Sigmoid colon (tissue), 7 donors: ENCODE data around the gene TPSD1. TPM values are rescaled to one million over a fixed set of nuclear protein-coding genes. Genes with fewer than 3 reads are reported as not detected.

Experiments
- DNase-seq: peaks from one replicate; pipeline ENCODE4 v3.0.0-alpha.2; 2019
- H3K27ac ChIP-seq, 4 donors: fragments of 200-600 bp; sonication (generic); one replicate each; pipeline ENCODE4 v1.5.1; 2016 to 2019; ENCODE audit warnings: mild to moderate bottlenecking in 1 of 4
- H3K27me3 ChIP-seq, 3 donors: fragments of 200-600 bp; sonication (generic); one replicate each; pipeline ENCODE4 v1.5.1; 2019; ENCODE audit warnings: mild to moderate bottlenecking in 1 of 3
- H3K36me3 ChIP-seq, 4 donors: fragments of 200-600 bp; sonication (generic); one replicate each; pipeline ENCODE4 v1.5.1; 2016 to 2019
- H3K4me1 ChIP-seq, 4 donors: fragments of 200-600 bp; sonication (generic); one replicate each; pipeline ENCODE4 v1.5.1; 2017 to 2019
- H3K4me3 ChIP-seq, 4 donors: fragments of 200-600 bp; sonication (generic); one replicate each; pipeline ENCODE4 v1.5.1; 2017 to 2019; ENCODE audit warnings: mild to moderate bottlenecking in 2 of 4, moderate library complexity in 1 of 4
- H3K9me3 ChIP-seq, 4 donors: fragments of 200-600 bp in 3 of 4; sonication (generic) in 3 of 4; one replicate each; pipeline versions ENCODE4 v1.5.1 to v1.6.1; 2013 to 2019
- EP300 ChIP-seq, 4 donors: sonication (generic); formaldehyde crosslinking; IDR thresholded peaks; one replicate each; pipeline ENCODE4 v1.6.1; 2017; ENCODE audit warnings: antibody characterized with exemption in 4 of 4
- POLR2A ChIP-seq, 2 donors: fragments of 450-650 bp; IDR thresholded peaks; one replicate each; pipeline ENCODE4 v1.6.1; 2016; ENCODE audit warnings: antibody characterized with exemption in 2 of 2, mild to moderate bottlenecking in 2 of 2, moderate library complexity in 2 of 2
- POLR2AphosphoS5 ChIP-seq, 4 donors: sonication (generic); formaldehyde crosslinking; IDR thresholded peaks; one replicate each; pipeline ENCODE4 v1.6.1; 2017; ENCODE audit warnings: antibody characterized with exemption in 4 of 4
- WGBS, 2 donors: extraction: QIAGEN DNeasy Blood & Tissue Kit; methylation state at CpG; one replicate each; pipeline ENCODE4 v1.1.7; 2013; 5-methylcytosine and 5-hydroxymethylcytosine counted together
- intact Hi-C: fragments of 100-400 bp; cut with DNase I; formaldehyde crosslinking; loops from one replicate; pipeline ENCODE4 v1.15.1; 2023
- polyA plus RNA-seq, 3 donors: library from polyadenylated mRNA; stranded (reverse); fragments of 200-250 nt; gene quantifications; one replicate each; pipeline ENCODE4 v1.2.3, GENCODE V29; 2013
- total RNA-seq, 4 donors: library from RNA; depleted of rRNA; stranded (reverse); fragments of >200 nt; gene quantifications; one replicate each; pipeline ENCODE4 v1.1.0, GENCODE V29; 2016
- TF ChIP-seq, protein P1 (sequence below), 4 experiments: fragments of 450-650 bp in 3 of 4; fragments of 200-600 bp in 1 of 4; IDR thresholded peaks; one replicate each; pipeline ENCODE4 v1.5.1; 2016 to 2019; ENCODE audit warnings: antibody characterized with exemption in 4 of 4, mild to moderate bottlenecking in 3 of 4, moderate library complexity in 2 of 4
- donor health status: healthy with polysubstance abuse.
- donor health status: Bipolar disorder and iron deficiency.
- donor health status: healthy.

Gene TPSD1
- total and polyA plus RNA-seq, 7 donors, result 0.71 to 5.3 (median 1.2) TPM; not detected in 4

DNA sequence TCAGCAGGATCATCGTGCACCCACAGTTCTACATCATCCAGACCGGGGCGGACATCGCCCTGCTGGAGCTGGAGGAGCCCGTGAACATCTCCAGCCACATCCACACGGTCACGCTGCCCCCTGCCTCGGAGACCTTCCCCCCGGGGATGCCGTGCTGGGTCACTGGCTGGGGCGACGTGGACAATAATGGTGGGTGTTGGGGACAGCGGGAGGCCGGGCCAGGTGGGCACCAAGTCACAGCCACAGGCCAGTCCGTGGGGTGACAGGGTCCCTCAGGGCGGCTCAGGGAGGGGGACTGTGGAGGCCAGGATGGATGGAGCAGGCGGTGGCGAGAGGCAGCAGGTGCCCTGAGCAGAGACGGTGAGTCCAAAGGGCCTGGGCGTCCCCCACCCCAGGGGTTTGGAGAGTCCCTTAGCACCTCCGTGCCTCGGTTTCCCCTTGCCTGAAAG lies 1.0 kb downstream of the TPSD1 start:
- peaks cover 0 to 3% (median 0%) of the 10 kb centered on the region in 4 donors for H3K4me1 ChIP-seq
- H3K4me3 ChIP-seq, result no peak overlapping the region
- no peak for DNase-seq
- no peaks in the 10 kb centered on the region for H3K36me3 ChIP-seq
- TF ChIP-seq POLR2A (IDR thresholded peaks at IDR 0.05), result no peak
- TF ChIP-seq, protein P1, sequence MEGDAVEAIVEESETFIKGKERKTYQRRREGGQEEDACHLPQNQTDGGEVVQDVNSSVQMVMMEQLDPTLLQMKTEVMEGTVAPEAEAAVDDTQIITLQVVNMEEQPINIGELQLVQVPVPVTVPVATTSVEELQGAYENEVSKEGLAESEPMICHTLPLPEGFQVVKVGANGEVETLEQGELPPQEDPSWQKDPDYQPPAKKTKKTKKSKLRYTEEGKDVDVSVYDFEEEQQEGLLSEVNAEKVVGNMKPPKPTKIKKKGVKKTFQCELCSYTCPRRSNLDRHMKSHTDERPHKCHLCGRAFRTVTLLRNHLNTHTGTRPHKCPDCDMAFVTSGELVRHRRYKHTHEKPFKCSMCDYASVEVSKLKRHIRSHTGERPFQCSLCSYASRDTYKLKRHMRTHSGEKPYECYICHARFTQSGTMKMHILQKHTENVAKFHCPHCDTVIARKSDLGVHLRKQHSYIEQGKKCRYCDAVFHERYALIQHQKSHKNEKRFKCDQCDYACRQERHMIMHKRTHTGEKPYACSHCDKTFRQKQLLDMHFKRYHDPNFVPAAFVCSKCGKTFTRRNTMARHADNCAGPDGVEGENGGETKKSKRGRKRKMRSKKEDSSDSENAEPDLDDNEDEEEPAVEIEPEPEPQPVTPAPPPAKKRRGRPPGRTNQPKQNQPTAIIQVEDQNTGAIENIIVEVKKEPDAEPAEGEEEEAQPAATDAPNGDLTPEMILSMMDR (IDR thresholded peaks at IDR 0.05), result no peak
- TF ChIP-seq EP300 (IDR thresholded peaks at IDR 0.05), result no peak
- TF ChIP-seq POLR2AphosphoS5 (IDR thresholded peaks at IDR 0.05), result no peak
- H3K27ac ChIP-seq, result no peak overlapping the region
- 75 to 83% methylated on average over 22 of the region's 22 CpGs for WGBS, 2 donors
- intact Hi-C loops, result no loop called here
- peaks cover 9 to 58% (median 40%) of the 10 kb centered on the region in 3 donors for H3K27me3 ChIP-seq
- H3K9me3 ChIP-seq, result no peaks in the 10 kb centered on the region

DNA sequence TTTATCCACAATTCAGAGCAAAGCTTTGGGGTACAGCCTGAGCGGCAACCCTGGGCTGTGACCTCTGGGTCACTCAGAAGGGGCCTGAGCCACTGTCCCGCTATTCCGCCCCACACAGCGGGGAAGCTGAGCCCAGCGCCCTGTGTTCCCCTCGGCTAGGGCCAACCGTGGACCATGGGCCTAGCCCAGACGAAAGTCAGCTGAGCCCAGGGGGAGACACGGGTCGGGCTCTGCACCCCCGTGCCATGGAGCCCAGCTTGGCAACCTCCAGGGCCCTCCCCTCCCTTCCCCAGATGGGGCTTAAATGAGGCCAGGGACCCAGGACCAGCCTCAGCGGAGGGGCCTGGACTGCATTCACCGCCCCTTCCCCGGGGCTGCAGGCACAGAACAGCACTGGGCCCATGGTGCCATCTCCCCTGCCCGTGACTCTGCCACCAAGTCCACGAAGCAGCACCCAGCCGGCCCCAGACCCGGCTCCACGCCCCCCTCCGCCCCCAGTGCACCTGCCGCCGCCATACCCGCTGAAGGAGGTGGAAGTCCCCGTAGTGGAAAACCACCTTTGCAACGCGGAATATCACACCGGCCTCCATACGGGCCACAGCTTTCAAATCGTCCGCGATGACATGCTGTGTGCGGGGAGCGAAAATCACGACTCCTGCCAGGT lies 1.8 kb downstream of the TPSD1 start:
- H3K9me3 ChIP-seq, result no peaks in the 10 kb centered on the region
- WGBS, 2 donors, result 63 to 78% methylated on average over 34 of the region's 34 CpGs
- intact Hi-C loops, result no loop called here
- no peak overlapping the region for H3K27ac ChIP-seq
- no peaks in the 10 kb centered on the region for H3K36me3 ChIP-seq
- no peak for DNase-seq
- no peak overlapping the region for H3K4me3 ChIP-seq
- H3K4me1 ChIP-seq, result peaks cover 0 to 3% (median 0%) of the 10 kb centered on the region in 4 donors
- H3K27me3 ChIP-seq, result peaks cover 9 to 66% (median 48%) of the 10 kb centered on the region in 3 donors
- no peak for TF ChIP-seq POLR2A (IDR thresholded peaks at IDR 0.05)
- no peak for TF ChIP-seq EP300 (IDR thresholded peaks at IDR 0.05)
- TF ChIP-seq, protein P1 (IDR thresholded peaks at IDR 0.05), result no peak
- no peak for TF ChIP-seq POLR2AphosphoS5 (IDR thresholded peaks at IDR 0.05)

DNA sequence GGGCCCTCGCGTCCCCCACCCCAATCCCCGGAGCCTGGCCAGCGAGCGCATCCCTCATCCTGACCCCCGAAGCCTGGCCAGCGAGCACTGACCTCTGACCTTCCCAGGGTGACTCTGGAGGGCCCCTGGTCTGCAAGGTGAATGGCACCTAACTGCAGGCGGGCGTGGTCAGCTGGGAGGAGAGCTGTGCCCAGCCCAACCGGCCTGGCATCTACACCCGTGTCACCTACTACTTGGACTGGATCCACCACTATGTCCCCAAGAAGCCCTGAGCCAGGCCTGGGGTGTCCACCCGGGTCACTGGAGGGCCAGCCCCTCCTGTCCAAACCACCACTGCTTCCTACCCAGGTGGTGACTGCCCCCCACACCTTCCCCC lies 2.3 kb downstream of the TPSD1 start:
- H3K27ac ChIP-seq, result no peak overlapping the region
- H3K9me3 ChIP-seq, result no peaks in the 10 kb centered on the region
- H3K4me3 ChIP-seq, result no peak overlapping the region
- DNase-seq, result no peak
- 35 to 72% methylated on average over 12 of the region's 12 CpGs for WGBS, 2 donors
- H3K4me1 ChIP-seq, result peaks cover 0 to 3% (median 0%) of the 10 kb centered on the region in 4 donors
- intact Hi-C loops, result no loop called here
- no peak for TF ChIP-seq POLR2AphosphoS5 (IDR thresholded peaks at IDR 0.05)
- TF ChIP-seq POLR2A (IDR thresholded peaks at IDR 0.05), result no peak
- TF ChIP-seq EP300 (IDR thresholded peaks at IDR 0.05), result no peak
- TF ChIP-seq, protein P1 (IDR thresholded peaks at IDR 0.05), result no peak
- H3K36me3 ChIP-seq, result no peaks in the 10 kb centered on the region
- H3K27me3 ChIP-seq, result peaks cover 12 to 71% (median 48%) of the 10 kb centered on the region in 3 donors

DNA sequence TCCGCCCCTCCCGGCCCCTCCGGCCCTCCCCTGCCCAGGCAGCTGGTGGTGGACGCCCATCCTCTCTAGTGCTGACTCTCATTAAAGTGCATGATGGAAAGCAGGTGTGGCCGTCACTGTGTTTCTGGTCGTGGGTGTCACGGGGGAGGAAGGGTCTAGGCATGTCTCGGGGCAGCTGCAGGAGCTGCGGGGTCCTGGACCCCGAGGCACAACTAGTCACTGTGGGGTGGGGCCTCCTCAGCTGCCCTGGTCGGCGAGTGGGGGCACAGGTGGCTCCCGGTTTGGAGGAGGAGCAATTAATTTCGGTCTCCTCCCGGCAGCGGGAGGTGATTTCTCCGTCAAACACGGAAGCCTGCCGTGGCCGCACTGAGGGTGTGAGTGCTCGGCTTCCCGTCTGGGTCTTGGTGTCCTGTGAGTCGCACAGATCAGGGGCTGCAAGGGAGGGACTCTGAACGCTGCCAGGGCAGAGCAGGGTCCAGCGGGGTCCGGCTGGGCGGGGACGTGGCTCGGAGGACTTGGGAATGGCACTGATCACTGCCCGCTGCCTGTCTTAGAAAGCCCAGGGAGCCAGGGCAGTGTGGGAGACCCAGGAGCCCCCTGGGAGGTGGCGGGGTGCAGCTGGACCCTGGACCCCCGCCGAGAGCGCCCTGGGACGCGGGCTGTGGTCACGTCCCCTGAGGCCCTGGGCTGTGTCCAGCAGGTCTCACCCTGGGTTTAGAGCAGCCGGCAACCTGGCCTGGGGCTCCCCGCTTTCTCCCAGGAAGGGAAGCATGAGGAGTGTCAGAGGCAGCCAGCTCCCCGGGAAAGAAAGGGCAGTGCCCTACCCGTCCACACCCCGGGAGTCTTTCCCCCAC lies 3.3 kb downstream of the TPSD1 start:
- DNase-seq, result no peak
- WGBS, 2 donors, result 9 to 17% methylated on average over 42 of the region's 42 CpGs
- Histone ChIP-seq H3K4me3 (no peak overlapping the region), H3K27ac (no peak overlapping the region), H3K27me3 (peaks cover 12 to 76% (median 48%) of the 10 kb centered on the region in 3 donors), H3K36me3 (no peaks in the 10 kb centered on the region), H3K4me1 (peaks cover 0 to 3% (median 0%) of the 10 kb centered on the region in 4 donors), H3K9me3 (no peaks in the 10 kb centered on the region)
- intact Hi-C loops, result no loop called here
- TF ChIP-seq POLR2A (IDR thresholded peaks at IDR 0.05), result no peak
- no peak for TF ChIP-seq EP300 (IDR thresholded peaks at IDR 0.05)
- TF ChIP-seq POLR2AphosphoS5 (IDR thresholded peaks at IDR 0.05), result no peak
- TF ChIP-seq, protein P1 (IDR thresholded peaks at IDR 0.05), result no peak
